ENCODE measurements around the gene NUP210. TPM values are rescaled to one million over a fixed set of nuclear protein-coding genes. Genes with fewer than 3 reads are reported as not detected.

Gene NUP210
- total RNA-seq, 1 donor = not detected

GRCh38 chr3:13299531-13300155 is 120.5 kb downstream of the NUP210 start:
- no peak overlapping the region for H3K4me3 ChIP-seq (ENCODE audit: low read depth, low read length)
- DNase-seq (ENCODE audit: low read depth) = no peak
- no peak for TF ChIP-seq CTCF (IDR thresholded peaks at IDR 0.05; ENCODE audit: insufficient read depth, low read depth, low read length)

- H3K4me3 ChIP-seq (ENCODE audit: low read depth, low read length) = no peak overlapping the region
- DNase-seq (ENCODE audit: low read depth) = no peak
- no peak for TF ChIP-seq CTCF (IDR thresholded peaks at IDR 0.05; ENCODE audit: insufficient read depth, low read depth, low read length)
Observed at GRCh38 chr3:13296662-13297061, 123.5 kb downstream of the NUP210 start.

- TF ChIP-seq CTCF (IDR thresholded peaks at IDR 0.05; ENCODE audit: insufficient read depth, low read depth, low read length) = no peak
- DNase-seq (ENCODE audit: low read depth) = no peak
- no peak overlapping the region for H3K4me3 ChIP-seq (ENCODE audit: low read depth, low read length)
Observed at GRCh38 chr3:13294442-13295351, 125.4 kb downstream of the NUP210 start.

GRCh38 chr3:13292375-13292774 is 127.7 kb downstream of the NUP210 start:
- no peak for TF ChIP-seq CTCF (IDR thresholded peaks at IDR 0.05; ENCODE audit: insufficient read depth, low read depth, low read length)
- DNase-seq (ENCODE audit: low read depth) = no peak
- H3K4me3 ChIP-seq (ENCODE audit: low read depth, low read length) = no peak overlapping the region

GRCh38 chr3:13290941-13291340 is 129.2 kb downstream of the NUP210 start:
- no peak overlapping the region for H3K4me3 ChIP-seq (ENCODE audit: low read depth, low read length)
- no peak for DNase-seq (ENCODE audit: low read depth)
- no peak for TF ChIP-seq CTCF (IDR thresholded peaks at IDR 0.05; ENCODE audit: insufficient read depth, low read depth, low read length)

GRCh38 chr3:13289771-13290285 is 130.3 kb downstream of the NUP210 start:
- no peak for TF ChIP-seq CTCF (IDR thresholded peaks at IDR 0.05; ENCODE audit: insufficient read depth, low read depth, low read length)
- DNase-seq (ENCODE audit: low read depth) = no peak
- H3K4me3 ChIP-seq (ENCODE audit: low read depth, low read length) = no peak overlapping the region
